NCI-H82 (cell line): ENCODE data around the gene NRG2.

Experiments used
- DNase-seq: peaks from one replicate; lab custom pipeline; 2025; lab: John Stamatoyannopoulos, UW

NRG2 gene

DNA sequence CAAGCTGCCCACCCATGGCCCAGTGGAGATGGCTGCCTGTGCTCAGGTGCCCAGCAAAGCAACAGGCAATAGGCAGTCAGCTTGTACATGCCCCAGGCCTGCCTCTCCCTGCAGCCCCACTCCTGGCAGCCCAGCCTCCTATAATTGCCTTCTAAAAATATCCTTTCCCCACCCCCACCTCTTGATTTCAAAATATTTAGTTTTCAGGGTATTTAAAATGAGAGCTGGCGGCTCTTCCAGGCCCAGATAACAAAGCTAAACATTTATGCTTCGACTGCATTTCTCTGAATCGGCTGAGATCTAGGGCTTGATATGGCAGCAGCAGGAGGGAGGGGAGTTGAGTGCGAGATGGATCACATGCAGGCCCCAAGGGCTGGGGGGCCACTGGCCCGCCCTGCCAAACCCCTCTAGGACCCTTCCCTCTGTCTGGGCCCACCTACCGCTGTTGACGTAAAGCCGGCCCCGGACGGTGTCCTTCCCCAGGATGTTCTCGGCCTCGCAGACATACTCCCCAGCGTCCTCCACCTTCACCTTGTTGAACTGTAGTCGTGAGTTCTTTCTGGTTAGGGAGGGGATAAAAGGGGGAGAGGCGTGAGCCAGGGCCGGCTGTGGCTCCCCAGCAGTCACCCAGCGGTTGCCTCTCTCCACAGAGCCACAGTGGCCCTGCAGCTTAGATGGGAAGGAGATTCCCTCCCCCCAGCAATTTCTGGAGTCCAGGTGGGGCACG, 162.5 kb downstream of the NRG2 start:
- DNase-seq, result no peak

DNA sequence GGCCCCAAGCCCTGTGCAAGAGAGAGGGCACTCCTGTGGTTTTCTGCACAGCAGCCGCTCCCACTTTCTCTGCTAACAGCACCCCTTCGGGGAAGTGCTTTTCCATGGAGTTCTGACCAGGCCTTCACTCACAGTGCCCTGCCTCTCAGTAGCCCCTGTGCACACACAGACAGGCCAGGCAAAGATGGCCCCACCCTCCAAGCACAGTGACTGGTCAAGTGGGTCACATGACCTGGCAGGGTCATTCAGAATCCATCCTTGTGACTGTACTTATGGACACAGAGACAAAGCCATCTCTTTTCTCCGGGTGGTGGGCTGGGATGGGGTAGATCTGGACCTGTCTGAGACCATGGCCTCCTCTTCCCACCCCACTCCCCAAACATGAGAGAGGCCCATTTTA, 165.0 kb downstream of the NRG2 start:
- no peak for DNase-seq

DNA sequence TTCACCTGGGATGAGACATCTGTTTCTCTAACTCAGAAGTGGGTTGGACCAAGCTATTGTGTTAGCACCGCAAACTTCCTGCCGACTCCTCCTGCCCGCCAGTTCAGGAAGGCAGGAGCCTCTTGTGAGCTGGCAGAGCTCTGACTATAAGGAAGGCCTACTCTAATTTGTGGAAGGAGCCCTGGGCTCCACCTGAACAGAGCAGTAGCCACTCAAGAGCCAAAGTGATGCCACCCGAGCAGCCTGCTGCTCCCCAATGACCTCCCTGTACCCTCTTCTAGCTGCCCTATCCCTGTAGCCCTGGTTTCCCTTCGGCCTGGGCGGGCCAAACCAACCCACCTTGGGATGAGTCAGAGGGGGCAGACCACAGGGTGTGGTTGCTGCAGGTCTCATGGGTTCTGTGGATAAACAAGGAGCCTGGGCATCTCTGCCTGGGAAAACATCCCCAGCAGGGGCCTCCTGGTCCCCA, 165.9 kb downstream of the NRG2 start:
- no peak for DNase-seq

DNA sequence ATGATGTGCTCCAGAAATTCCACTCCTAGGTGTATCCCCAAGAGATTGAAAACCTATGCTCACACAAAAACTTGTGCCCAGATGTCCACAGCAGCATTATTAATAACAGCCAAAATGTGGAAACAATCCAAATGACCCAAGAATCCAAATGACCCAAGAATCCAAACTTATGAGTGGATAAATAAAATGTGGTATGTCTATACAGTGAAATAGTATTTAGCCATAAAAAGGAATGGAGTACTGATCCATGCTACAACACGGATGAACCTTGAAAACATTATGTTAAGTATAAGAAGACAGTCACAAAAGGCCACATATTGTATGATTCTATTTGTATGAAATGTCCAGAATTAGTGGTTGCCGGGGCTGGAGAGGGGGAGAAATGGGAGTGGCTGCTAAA, 167.1 kb downstream of the NRG2 start:
- no peak for DNase-seq

DNA sequence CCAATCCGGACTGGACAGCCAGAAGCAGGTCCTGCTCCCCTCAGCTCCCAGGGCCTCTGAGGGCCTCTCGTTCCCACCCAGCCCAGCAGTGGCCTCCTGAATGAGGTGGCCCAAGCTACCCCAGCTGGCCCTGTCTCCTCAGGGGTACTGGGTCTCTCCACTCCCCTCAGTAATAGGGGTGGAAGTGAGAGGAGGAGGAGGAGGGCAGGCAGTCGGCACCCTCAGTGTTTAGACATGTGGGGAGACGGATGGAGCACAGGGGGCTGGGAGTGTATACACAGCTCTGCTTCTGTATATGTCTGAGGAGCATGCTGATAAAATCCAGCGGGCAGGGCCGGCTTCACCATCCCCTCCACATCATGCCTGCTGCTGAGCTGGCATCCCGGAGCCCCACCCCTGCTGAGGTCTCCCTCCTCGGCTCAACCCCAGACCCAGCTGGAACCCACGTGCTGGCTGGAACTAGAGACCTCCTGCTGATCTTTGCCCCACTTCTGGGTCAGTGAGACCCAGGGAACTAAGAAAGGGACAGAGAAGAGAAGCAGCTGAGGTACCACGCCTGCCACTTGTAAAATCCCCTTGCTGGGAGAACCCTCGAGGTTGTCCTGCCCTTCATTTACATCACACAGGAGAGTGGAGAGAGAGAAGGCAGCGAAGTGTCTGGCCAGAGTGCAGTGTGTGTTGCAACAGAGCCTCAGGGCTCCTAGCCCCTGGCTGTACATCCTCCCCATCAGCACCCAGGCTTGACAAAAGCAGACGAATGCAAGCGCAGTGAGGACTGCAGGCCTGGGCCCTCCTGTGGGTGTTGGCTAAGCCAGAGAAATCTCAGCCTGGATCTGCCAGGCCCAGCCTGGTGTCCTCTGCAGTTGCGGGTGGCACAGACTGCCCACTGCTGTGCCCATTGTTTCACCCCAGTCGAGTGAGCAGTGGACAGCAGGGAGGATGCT, 170.0 kb downstream of the NRG2 start:
- DNase-seq, result no peak

DNA sequence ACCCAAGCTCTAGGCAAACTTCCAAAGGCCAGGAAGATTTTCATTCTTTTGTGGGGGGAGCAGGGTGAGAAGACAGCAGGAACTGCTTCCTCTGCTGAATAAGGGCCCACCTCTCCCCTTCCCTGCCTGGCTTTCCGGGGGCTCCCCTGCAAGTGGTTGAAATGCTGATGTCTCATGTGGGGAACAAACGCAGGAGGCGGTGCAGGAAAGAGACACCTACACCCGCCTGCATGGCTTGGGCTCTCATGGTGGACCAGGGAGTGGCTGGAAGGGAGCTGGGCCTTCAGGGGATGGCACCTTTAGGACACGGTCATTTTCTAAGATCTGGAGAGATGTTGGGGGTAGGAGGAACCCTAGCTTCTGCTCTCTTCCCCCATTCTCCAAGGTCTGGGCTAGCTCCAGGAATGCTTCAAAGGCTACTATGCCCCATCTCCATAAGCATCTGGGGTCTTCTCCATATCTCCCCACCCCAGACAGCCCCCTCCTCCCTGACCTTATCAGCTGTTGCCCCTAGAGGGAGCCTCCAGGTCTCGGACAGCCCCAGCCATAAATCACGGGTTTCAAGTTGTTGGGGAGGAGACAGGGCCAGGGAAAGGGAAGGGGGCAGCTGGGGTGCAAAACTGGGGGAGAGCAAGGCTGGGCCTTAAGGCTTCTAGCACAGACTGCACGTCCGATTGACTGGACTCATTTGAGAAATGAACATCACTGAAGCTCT, 170.9 kb downstream of the NRG2 start:
- DNase-seq, result peak; percentile 8

DNA sequence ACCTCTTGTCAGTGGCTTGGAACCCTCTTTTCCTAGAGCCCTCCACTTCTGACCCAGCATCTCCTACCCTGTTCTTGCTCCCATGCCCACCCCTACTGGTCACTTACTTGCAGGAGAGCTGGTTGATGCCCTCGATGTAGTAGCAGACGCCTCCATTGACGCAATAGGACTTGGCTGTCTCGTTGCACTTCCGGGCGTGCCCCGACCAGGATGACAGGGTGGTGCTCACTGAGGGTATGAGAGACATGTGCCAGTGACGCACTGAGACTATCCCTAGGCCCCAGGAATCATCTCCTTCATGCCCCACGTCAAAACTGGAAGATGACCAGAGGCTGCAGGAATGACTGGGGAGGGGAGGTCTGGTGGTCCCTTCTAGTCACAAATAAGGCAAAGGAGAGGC, 171.5 kb downstream of the NRG2 start:
- no peak for DNase-seq

DNA sequence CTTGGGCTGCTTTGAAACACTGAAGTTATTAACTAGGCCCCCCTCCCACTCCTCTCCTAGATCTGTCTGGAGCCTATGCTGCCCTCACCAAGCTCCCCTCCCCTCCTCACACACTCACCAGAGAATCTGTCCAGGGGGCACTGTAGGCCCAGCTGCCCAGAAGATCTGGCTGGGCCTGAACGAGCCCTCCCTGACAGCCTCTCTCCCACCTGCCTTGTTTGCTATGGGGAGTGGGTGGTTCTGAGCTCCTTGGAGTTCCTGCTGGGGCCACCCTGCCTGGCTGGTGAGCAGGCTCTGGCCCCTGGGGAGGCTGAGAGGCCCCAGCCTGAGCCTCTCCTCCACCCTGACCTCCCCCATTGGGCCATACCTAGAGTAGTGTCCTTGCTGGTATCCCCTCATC, 172.4 kb downstream of the NRG2 start:
- DNase-seq, result no peak

DNA sequence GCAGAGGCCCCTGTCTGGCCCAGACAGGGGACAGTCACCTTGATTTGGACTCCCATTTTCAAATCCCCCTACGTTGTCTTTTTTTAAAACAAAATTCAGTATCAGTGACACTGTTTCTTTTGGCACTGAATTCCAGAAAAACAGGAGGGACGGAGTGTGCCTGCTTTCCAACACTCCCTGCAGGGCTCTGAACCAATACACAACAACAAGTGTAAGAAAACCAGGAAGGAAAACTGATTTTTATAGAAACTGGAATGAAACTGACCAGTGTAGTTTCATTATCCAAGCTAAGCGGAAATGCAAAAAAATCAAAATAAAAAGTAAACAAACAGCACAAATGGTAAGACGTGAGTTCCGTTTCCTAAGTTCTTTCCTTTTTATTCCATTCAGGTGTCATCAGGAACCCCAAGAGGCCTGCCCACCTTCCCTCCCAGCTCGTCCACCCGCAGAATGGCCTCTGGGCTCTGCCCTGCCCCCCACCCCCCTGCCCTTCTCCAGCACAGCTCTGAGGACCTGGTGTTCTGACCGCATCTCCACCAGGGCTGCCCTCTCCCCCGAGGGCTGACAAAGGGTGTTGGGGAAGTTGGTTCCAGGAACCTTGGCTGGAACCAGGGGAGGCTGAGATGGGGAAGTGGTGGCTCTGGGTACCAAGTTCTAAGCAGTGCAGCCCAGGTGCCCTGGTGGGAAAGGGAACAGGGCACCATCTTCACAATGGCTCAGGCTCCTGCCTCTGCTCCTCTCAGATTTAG, 173.9 kb downstream of the NRG2 start:
- no peak for DNase-seq

DNA sequence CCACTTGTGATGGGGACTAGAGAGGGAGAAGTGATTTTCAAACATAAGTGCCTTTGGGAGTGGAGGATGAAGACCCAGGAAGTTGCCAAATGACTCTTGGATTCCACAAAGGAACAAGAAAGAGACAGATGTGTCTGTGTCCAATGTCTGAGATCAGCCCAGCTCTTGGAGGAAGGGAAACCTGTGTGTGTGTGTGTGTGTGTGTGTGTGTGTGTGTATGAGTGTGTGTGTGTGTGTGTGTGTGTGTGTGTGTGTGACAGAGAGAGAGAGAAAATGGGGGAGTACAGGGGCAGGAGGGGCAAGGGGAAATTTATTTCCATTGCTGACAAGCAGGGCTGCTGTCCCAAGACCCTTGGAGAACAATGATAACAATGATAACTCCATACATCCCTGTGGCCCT, 175.5 kb downstream of the NRG2 start:
- no peak for DNase-seq

DNA sequence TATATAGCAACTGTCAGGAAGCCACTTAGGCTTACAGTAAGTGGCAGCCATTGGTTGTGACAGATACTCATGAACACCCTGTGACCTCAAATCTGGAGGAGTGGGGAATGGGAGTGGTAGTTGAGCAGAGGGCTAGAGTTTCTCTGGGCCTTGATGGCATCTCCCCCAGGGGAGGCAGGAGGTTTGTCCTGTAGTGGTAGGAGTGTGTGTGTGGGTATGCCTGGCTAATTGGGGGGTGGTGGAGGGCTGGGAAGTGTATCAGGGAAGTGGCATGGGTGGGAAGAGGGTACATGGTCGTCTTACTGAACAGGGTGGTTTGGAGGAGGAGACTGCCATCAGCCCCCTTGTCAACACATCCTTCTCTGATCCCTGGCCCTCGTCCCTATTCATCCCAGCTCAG, 176.0 kb downstream of the NRG2 start:
- DNase-seq, result no peak

DNA sequence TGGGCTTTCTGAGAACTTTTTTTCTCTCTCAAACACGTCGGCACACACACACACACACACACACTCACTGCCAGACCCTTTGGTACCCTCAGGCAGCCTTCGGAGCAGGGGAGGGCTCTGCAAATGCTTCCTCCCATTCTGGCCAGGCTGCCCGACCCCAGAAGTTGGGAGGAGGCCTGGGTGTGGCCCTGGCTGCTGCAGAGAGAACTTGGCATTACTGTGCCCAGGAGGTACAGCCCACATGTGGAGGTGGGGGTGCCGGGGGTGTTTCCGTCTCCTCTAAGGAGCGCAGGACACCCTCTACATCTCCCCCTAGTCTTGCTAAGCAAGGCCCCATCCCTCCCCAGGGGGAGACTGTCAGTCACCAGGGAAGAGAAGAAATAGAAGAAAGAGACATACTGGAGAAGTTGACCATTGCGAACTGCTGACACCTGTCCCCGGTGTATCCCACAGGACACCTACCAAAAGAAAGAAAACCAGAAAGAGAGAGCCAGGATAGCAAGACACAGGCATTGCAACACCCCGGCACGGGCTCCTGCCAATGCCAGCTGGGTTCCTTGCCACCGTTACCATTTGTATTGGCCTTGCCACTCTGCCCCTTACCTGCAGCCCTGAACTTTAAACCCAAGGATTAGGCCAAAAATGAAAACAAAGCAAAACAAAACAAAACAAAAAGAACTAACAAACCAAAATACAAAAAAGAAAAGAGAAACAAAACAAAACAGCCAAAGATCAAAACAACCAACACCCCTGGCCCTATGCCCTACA, 178.2 kb downstream of the NRG2 start:
- no peak for DNase-seq

DNA sequence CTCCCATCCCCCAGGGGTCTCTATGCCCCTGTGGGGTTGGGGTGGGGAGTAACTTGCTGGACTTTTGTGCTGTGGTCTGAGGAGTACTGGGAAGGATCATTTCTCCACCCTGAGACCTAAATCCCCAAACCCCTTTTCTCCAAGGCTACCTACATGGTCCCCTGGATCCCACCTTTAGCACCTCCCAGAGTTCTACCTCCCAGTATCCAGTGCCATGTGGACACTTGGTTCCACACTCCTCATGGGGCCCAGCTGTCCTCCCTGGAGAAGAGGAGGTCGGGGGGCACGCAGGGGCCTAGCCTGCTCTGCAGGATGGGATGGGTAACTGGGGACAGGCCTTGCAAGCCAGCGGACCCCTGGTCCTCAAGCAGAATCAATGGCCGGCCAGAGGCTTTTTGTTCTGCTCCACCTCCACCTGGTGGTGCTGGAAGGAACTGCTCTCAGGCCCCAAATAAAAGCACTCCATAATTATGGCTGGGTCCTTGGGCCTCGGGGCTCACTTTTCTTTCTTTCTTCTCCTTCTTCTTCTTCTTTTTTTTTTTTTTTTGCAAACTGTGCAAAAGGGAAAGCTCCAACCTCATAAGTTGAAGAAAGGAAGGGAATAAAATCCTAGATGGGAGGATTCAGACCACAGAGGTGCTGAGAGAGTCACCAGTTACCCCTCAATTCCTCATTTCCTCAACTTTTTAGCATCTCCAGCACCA, 179.1 kb downstream of the NRG2 start:
- peak; percentile 58 for DNase-seq

DNA sequence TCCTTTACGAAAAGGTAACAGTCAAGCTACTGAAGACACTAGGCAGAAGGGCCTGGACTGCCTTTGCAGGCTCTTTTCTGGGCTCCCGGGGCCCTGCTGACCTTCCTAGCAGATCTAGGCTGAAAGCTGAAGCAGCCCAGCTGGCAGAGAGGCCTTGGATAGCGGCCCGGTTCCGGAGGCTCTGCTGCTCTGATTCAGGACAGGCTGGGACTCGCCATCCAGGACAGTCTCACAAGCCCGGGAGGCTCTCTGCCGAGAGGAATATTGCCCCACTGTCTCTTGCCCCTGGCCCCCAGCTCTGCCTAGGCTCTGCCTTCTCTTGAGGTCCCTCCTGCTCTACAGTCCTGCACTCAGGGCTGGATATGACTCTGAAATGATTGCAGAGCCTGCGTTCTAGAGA, 179.7 kb downstream of the NRG2 start:
- no peak for DNase-seq

DNA sequence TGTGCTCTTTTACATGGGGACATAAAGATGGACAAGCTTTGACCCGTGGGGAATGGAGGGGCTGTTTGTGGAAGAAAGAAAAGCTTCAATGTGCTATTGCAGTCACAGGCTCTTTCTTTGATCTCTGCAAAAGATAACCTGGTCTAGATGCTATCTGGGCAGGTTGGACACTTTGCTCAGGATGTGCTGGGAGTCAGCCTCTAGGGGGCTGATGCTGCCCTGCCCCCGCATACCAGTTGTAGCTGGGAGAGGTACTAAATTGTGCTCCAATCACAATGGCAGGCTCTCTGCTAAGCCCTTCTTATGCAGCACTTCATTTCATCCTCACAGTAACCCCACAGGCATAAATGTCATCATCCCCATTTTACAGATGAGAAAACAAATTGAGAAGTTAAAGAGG, 180.3 kb downstream of the NRG2 start:
- peak; percentile 9 for DNase-seq

DNA sequence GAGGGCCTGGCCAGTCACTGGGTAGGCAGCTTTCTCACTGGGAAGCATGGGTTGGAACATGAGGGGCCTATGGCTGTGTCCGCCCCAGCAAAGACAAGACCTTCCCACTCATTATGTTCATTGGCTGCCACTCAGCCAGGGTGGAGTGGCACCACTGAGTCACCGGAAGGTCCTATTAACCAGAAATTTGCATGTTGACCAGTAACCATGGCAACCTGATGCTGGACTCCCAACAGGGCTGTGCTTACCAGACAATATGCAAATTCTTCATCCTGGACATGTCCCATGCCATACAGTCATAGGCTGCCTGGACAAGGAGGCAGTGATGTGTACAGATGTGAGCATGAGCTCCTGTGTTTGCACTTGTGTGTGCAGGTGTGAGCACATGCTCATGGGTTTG, 180.8 kb downstream of the NRG2 start:
- DNase-seq, result no peak

DNA sequence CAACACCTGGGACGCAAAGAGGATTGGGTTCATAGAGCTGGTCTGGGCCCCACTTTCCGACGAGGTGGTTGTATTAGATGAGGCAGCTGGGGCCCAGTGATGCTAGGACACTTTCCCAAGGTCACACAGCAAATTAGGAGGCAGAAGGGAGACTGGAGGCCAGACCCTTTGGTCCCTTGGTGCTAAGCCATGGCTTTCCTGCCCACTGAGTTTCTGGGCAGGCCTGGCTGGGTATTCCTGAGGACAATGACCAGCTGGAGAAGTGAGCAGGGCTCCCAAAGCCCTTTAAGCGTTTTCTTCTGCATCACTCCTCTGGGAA, 181.3 kb downstream of the NRG2 start:
- DNase-seq, result no peak

DNA sequence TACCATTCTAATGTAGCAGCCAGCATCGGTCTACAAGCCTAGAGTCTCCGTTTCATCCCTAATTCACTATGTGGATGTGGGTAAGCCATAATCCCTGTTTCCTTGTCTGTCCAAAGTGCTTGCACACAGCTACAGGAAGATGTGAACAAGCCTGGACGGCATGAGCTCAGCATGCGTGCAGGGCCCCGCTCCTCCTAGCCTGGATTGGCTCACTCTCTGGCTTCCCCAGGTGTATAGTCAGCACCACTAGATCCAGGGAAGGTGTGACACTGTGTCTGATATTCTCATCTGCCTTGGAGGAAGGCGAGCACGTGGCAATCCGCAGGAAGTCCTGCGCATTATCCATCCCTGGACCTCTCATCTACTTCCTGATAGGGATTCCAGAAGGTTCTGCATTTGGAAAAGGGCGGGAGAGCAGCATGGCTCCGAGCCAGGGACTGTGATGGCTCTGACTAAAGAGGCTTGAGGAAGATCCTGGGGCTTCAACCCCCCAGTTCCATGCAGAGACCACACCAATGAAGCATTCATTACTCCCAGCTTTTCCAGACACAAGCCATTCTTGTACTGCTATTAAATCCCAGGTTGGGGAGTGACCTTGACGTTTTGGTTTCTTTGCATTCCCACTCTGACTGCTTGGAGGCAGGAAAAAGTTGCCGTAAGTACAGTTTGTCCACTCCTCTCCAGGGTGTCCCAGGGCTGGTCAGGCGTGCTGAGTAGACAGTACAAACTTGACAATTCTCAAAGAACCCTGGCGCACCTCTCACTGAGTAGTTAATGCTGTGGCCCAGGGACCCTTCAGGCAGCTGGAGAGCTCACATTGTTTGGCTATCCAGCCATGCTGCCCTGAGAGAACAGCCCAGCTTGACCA, 181.8 kb downstream of the NRG2 start:
- no peak for DNase-seq

DNA sequence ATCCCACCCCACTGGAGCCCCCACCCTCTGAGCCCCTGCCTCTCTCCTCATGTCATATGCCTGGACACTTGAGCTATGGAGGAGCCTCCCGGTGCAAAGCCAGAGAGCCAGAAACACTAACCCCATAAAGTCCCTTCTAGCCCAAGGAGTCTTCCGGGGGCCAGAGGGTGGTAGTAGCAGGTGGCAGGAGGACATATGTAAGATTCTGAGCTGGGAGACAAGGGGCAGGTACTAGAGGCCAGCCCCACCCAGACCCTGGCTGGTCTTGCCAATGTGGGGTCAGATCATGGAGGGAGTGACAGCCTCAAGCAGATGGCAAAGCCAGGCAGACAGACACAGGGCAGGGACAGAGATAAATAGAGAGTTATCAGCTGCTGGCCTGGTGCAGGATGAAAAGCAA, 184.1 kb downstream of the NRG2 start:
- no peak for DNase-seq

DNA sequence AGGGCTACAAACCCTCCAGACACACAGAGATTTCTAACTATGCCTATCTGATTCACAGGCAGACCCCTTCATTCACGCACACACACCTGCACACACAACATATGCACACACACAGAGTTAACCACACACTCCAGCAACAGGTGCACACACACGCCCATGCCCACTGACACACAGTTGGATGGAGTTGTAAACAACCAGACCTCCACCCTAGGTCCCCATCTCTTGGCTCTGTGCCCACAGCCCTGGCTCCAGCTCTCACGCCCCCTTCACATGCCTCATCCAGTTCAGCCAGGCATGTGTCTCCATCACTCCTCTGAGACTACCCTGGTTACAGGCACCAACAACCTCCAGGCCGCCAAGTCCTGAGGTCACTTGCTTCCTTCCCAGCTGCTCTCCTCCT, 186.4 kb downstream of the NRG2 start:
- DNase-seq, result no peak
